Fibroblast of skin of scalp (primary cell): ENCODE results near the gene PRSS33.

Experiments used
- DNase-seq: peaks from one replicate; pipeline ENCODE4 v3.0.0-alpha.2; 2013

The PRSS33 gene

GRCh38 chr16:2761886-2762583 is 25.3 kb downstream of the PRSS33 start:
- no peak for DNase-seq

GRCh38 chr16:2761472-2761871 is 25.9 kb downstream of the PRSS33 start:
- DNase-seq, result no peak

GRCh38 chr16:2757344-2757743 is 30.0 kb downstream of the PRSS33 start:
- DNase-seq, result no peak

- no peak for DNase-seq
Measured at GRCh38 chr16:2756288-2757015, 30.9 kb downstream of the PRSS33 start.

GRCh38 chr16:2755158-2755557 is 32.2 kb downstream of the PRSS33 start:
- no peak for DNase-seq

- DNase-seq, result no peak
Measured at GRCh38 chr16:2753733-2754020, 33.7 kb downstream of the PRSS33 start.

GRCh38 chr16:2752850-2753732 is 34.3 kb downstream of the PRSS33 start:
- peak; percentile 84 for DNase-seq

- DNase-seq, result peak; percentile 97
Measured at GRCh38 chr16:2752035-2752849, 35.1 kb downstream of the PRSS33 start, which contains the start of gene SRRM2. TSS of gene SRRM2 (plus strand) at chr16:2752638. CDS start at chr16:2756365, 3,727 bp downstream.

- no peak for DNase-seq
Measured at GRCh38 chr16:2751577-2752034, 35.8 kb downstream of the PRSS33 start.

- DNase-seq, result no peak
Measured at GRCh38 chr16:2749936-2750335, 37.4 kb downstream of the PRSS33 start.

GRCh38 chr16:2749476-2749875 is 37.9 kb downstream of the PRSS33 start:
- no peak for DNase-seq

- no peak for DNase-seq
Measured at GRCh38 chr16:2748757-2749455, 38.5 kb downstream of the PRSS33 start.

GRCh38 chr16:2745961-2746360 is 41.4 kb downstream of the PRSS33 start:
- no peak for DNase-seq

- no peak for DNase-seq
Measured at GRCh38 chr16:2745116-2745890, 42.1 kb downstream of the PRSS33 start.

GRCh38 chr16:2744711-2745110 is 42.6 kb downstream of the PRSS33 start:
- DNase-seq, result no peak

- DNase-seq, result no peak
Measured at GRCh38 chr16:2743007-2743810, 44.2 kb downstream of the PRSS33 start.

- DNase-seq, result no peak
Measured at GRCh38 chr16:2742323-2743006, 44.9 kb downstream of the PRSS33 start.

- no peak for DNase-seq
Measured at GRCh38 chr16:2741168-2741567, 46.2 kb downstream of the PRSS33 start.

GRCh38 chr16:2740476-2740875 is 46.9 kb downstream of the PRSS33 start:
- DNase-seq, result no peak
